PC-3 (cell line): ENCODE measurements around the gene GAD1. TPM values are rescaled to one million over a fixed set of nuclear protein-coding genes. Genes with fewer than 3 reads are reported as not detected.

Experiments used
- ATAC-seq: fragments of 200-7000 bp; cut with Tn5 transposase; 2 replicates; pipeline ENCODE4 v1.9.1; 2020; ENCODE audit warnings: mild to moderate bottlenecking, moderate library complexity
- BruUV-seq: library from RNA; stranded (reverse); fragments of 400-500 nt; replicated peaks from 2 replicates; lab custom pipeline; 2021; lab: Mats Ljungman, UMichigan
- CTCF ChIA-PET: fragments of 300-600 bp; sonication (Branson Sonifier 250); formaldehyde crosslinking; loops from one replicate; lab custom pipeline; 2022; ENCODE audit warnings: antibody characterized with exemption; lab: Charles Lee
- POLR2A ChIA-PET: fragments of 300-600 bp; sonication (Branson Sonifier 250); formaldehyde crosslinking; loops from one replicate; lab custom pipeline; 2022; ENCODE audit warnings: antibody characterized with exemption; ENCODE audit not compliant: unreplicated experiment; lab: Charles Lee
- DNase-seq: peaks from one replicate; pipeline ENCODE4 v3.0.0-alpha.2; 2015
- H2AFZ ChIP-seq: fragments of 300-600 bp; sonication (generic); 2 replicates; pipeline ENCODE4 v1.6.0; 2016; ENCODE audit warnings: antibody characterized with exemption, low read length
- H3F3A ChIP-seq: fragments of 300-600 bp; sonication (generic); one replicate; pipeline ENCODE4 v1.6.0; 2017; ENCODE audit warnings: antibody characterized with exemption, low read length, control low read depth, mild to moderate bottlenecking; ENCODE audit not compliant: unreplicated experiment
- H3K27ac ChIP-seq: fragments of 300-600 bp; sonication (generic); 2 replicates; pipeline ENCODE4 v1.5.1; 2016; ENCODE audit warnings: mild to moderate bottlenecking, low read length
- H3K27me3 ChIP-seq: fragments of 300-600 bp; sonication (generic); 2 replicates; pipeline ENCODE4 v1.6.1; 2016; ENCODE audit warnings: low read length, mixed read lengths
- H3K36me3 ChIP-seq: fragments of 300-600 bp; sonication (generic); 2 replicates; pipeline ENCODE4 v1.6.1; 2016; ENCODE audit warnings: low read depth, mixed run types, low read length, mixed read lengths
- H3K4me1 ChIP-seq: fragments of 300-600 bp; sonication (generic); 2 replicates; pipeline ENCODE4 v1.5.1; 2016; ENCODE audit warnings: low read length; ENCODE audit not compliant: insufficient read depth
- H3K4me2 ChIP-seq: fragments of 300-600 bp; sonication (generic); 2 replicates; pipeline ENCODE4 v1.6.0; 2016; ENCODE audit warnings: low read length
- H3K4me3 ChIP-seq: fragments of 300-600 bp; sonication (generic); 2 replicates; pipeline ENCODE4 v1.5.1; 2016; ENCODE audit warnings: mild to moderate bottlenecking, low read length, mixed read lengths
- H3K79me2 ChIP-seq: fragments of 300-600 bp; sonication (generic); 2 replicates; pipeline ENCODE4 v1.6.1; 2017; ENCODE audit warnings: low read length, mixed read lengths
- H3K9ac ChIP-seq: fragments of 300-600 bp; sonication (generic); 2 replicates; pipeline ENCODE4 v1.6.0; 2016; ENCODE audit warnings: mild to moderate bottlenecking, low read length
- H3K9me2 ChIP-seq: fragments of 300-600 bp; sonication (generic); replicated peaks from 2 replicates; pipeline ENCODE4 v1.6.1; 2016; ENCODE audit warnings: mixed run types, low read length, mixed read lengths
- H3K9me3 ChIP-seq: fragments of 300-600 bp; sonication (generic); 2 replicates; pipeline ENCODE4 v1.6.1; 2016; ENCODE audit warnings: low read length, mixed read lengths
- H4K20me1 ChIP-seq: fragments of 300-600 bp; sonication (generic); 2 replicates; pipeline ENCODE4 v1.6.1; 2016; ENCODE audit warnings: low read length, mixed read lengths
- CTCF ChIP-seq: fragments of 300-600 bp; sonication (generic); conservative IDR thresholded peaks from 2 replicates; pipeline ENCODE4 v1.5.1; 2017; ENCODE audit warnings: antibody characterized with exemption, low read depth, mild to moderate bottlenecking, low read length
- EZH2 ChIP-seq: fragments of 300-600 bp; sonication (generic); IDR thresholded peaks from one replicate; pipeline ENCODE4 v1.6.1; 2017; ENCODE audit warnings: antibody characterized with exemption, mild to moderate bottlenecking, low read length; ENCODE audit not compliant: unreplicated experiment
- EZH2phosphoT487 ChIP-seq: fragments of 300-600 bp; sonication (generic); IDR thresholded peaks from 2 replicates; pipeline ENCODE4 v1.6.1; 2018; ENCODE audit warnings: mild to moderate bottlenecking, antibody characterized with exemption, low read length, borderline replicate concordance
- intact Hi-C: fragments of 100-400 bp; cut with micrococcal nuclease; formaldehyde crosslinking; loops from 2 replicates; pipeline ENCODE4 v1.9.0; 2023
- total RNA-seq: library from RNA; depleted of rRNA; stranded (reverse); fragments of >200 nt; gene quantifications from 2 replicates; pipeline ENCODE4 v1.2.3, GENCODE V29; 2014

Gene GAD1
- total RNA-seq, 1 experiment from 2014 or later: 10.6 TPM

- no peak for ATAC-seq
- H3K27ac ChIP-seq: no peak overlapping the region
- peak overlapping the region; percentile 99; the same call in 1 of the 2 replicates for H2AFZ ChIP-seq
- no TSS peak for BruUV-seq
- POLR2A ChIA-PET: no interaction called here
- CTCF ChIA-PET: interaction anchor here (0.5 to 0.7 kb wide), 4 partner anchors 76 to 454 kb away, joined by 3 to 8 read pairs (median 4); no protein-coding TSS in a partner anchor
- H3K4me2 ChIP-seq: peak overlapping the region; percentile 98
- H3K4me3 ChIP-seq: peak overlapping the region; percentile 97; the same call in 1 of the 2 replicates
- DNase-seq: no peak
- no peaks in the 10 kb centered on the region for H4K20me1 ChIP-seq
- H3K4me1 ChIP-seq: peaks cover 13% of the 10 kb centered on the region; the same call in 1 of the 2 replicates
- no peaks in the 10 kb centered on the region for H3K36me3 ChIP-seq
- no peak overlapping the region for H3K9ac ChIP-seq
- intact Hi-C loops: no loop called here
- TF ChIP-seq EZH2: no peak
- TF ChIP-seq EZH2phosphoT487: no peak
- TF ChIP-seq CTCF: no peak
- H3F3A ChIP-seq: no peaks in the 10 kb centered on the region
- no peaks in the 10 kb centered on the region for H3K79me2 ChIP-seq
- no peaks in the 10 kb centered on the region for H3K9me2 ChIP-seq
- no peaks in the 10 kb centered on the region for H3K9me3 ChIP-seq
- no peaks in the 10 kb centered on the region for H3K27me3 ChIP-seq
Observed at GRCh38 chr2:170815311-170815710, 1.4 kb upstream of the GAD1 start.

GRCh38 chr2:170815746-170816503 is 762 bp upstream of the GAD1 start:
- TF ChIP-seq CTCF: peak; percentile 89
- TF ChIP-seq EZH2: no peak
- H3K4me2 ChIP-seq: peak overlapping the region; percentile 98
- peaks cover 13% of the 10 kb centered on the region; the same call in 1 of the 2 replicates for H3K4me1 ChIP-seq
- ATAC-seq: peak; percentile 47
- no peaks in the 10 kb centered on the region for H4K20me1 ChIP-seq
- ChIA-PET POLR2A (no interaction called here), CTCF (interaction anchor here (0.5 to 1.0 kb wide), 9 partner anchors 53 to 455 kb away, joined by 3 to 8 read pairs (median 4); no protein-coding TSS in a partner anchor)
- no peaks in the 10 kb centered on the region for H3K9me2 ChIP-seq
- peak; percentile 82 for DNase-seq
- intact Hi-C loops: loop anchor here (1.0 to 2.0 kb wide), 3 partner anchors 27 to 419 kb away; no protein-coding TSS in a partner anchor
- BruUV-seq: TSS peak; percentile 24
- peak overlapping the region; percentile 97 for H3K4me3 ChIP-seq
- peak overlapping the region; percentile 99 for H2AFZ ChIP-seq
- no peaks in the 10 kb centered on the region for H3K27me3 ChIP-seq
- H3K27ac ChIP-seq: no peak overlapping the region
- no peaks in the 10 kb centered on the region for H3K36me3 ChIP-seq
- no peaks in the 10 kb centered on the region for H3K9me3 ChIP-seq
- H3K9ac ChIP-seq: peak overlapping the region; percentile 27; the same call in 1 of the 2 replicates
- no peaks in the 10 kb centered on the region for H3F3A ChIP-seq
- H3K79me2 ChIP-seq: no peaks in the 10 kb centered on the region
